Fibroblast of mammary gland (primary cell): ENCODE data around the gene DNAH12.

Source experiments
- DNase-seq: peaks from one replicate; pipeline ENCODE4 v3.0.0-alpha.2; 2010; ENCODE audit warnings: low read depth
- H3K4me3 ChIP-seq: 2 replicates; pipeline ENCODE4 v1.5.1; 2011; ENCODE audit warnings: low read depth, mild to moderate bottlenecking, low read length, moderate library complexity; ENCODE audit not compliant: control insufficient read depth
- TF ChIP-seq, protein P1 (sequence below): conservative IDR thresholded peaks from 2 replicates; pipeline ENCODE4 v1.5.1; 2011; ENCODE audit warnings: low read depth, low read length, inconsistent platforms; ENCODE audit not compliant: control insufficient read depth, insufficient read depth

The DNAH12 gene, protein sequence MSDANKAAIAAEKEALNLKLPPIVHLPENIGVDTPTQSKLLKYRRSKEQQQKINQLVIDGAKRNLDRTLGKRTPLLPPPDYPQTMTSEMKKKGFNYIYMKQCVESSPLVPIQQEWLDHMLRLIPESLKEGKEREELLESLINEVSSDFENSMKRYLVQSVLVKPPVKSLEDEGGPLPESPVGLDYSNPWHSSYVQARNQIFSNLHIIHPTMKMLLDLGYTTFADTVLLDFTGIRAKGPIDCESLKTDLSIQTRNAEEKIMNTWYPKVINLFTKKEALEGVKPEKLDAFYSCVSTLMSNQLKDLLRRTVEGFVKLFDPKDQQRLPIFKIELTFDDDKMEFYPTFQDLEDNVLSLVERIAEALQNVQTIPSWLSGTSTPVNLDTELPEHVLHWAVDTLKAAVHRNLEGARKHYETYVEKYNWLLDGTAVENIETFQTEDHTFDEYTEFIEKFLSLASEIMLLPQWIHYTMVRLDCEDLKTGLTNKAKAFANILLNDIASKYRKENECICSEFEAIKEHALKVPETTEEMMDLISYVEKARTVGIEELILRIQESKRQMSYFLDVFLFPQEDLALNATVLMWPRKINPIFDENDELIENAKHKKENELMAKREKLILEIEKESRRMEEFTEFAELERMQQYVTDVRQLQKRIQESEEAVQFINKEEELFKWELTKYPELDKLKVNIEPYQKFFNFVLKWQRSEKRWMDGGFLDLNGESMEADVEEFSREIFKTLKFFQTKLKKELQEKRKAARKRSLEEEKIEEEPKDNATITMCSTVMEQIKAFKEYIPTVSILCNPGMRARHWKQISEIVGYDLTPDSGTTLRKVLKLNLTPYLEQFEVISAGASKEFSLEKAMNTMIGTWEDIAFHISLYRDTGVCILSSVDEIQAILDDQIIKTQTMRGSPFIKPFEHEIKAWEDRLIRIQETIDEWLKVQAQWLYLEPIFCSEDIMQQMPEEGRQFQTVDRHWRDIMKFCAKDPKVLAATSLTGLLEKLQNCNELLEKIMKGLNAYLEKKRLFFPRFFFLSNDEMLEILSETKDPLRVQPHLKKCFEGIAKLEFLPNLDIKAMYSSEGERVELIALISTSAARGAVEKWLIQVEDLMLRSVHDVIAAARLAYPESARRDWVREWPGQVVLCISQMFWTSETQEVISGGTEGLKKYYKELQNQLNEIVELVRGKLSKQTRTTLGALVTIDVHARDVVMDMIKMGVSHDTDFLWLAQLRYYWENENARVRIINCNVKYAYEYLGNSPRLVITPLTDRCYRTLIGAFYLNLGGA (N-terminal part only)

DNA sequence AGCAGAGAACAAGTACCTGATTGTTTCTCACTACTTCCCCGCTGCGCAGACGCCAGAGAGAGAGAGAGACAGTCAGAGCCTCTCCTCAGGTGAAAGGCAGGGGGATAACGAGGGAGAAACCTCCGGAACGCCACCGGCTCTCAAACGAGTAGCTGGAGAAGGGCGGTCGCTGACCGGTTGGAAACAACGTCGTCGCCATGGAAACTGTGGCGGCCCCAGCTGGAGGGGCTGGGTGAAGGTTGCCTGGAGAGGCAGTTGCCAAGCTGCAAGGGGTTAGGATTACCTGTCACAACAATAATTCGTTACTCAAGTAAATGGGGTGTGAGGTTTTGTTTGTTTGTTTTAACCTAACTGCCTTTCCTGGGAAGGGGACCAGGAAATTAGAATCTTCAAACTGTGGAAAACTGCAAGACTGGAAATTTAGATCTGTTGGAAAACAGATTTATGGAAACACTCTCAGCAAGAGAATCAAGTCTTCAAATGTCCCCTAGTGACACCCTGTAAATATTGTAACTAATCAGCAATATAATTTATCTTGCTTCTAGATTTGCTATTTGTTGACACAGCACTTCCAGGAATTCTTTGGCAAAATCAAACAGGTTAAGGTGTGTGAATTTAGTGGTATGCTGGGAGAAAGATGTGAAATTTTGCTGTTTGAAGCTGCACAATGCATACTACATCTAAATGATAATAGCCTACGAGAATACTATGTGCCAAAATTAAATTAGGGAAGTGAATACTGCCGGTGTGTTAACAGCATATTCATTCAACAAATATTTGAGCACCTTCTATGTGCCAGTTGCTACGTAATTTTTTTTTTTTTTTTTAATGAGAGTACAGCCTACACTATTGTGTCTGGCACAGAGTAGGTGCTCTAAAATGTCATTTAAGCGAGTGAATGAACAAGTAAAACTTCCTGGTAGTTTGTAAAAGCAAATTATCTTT, at the start of gene DNAH12:
Gene DNAH12 (minus strand): TSS at position 164 of the 945 bp plus-strand sequence. CDS start 1,474 bp downstream, outside the sequence.
- peak; percentile 17 for DNase-seq
- peak within 1 kb of the TSS; percentile 24 for H3K4me3 ChIP-seq
- TF ChIP-seq, protein P1, sequence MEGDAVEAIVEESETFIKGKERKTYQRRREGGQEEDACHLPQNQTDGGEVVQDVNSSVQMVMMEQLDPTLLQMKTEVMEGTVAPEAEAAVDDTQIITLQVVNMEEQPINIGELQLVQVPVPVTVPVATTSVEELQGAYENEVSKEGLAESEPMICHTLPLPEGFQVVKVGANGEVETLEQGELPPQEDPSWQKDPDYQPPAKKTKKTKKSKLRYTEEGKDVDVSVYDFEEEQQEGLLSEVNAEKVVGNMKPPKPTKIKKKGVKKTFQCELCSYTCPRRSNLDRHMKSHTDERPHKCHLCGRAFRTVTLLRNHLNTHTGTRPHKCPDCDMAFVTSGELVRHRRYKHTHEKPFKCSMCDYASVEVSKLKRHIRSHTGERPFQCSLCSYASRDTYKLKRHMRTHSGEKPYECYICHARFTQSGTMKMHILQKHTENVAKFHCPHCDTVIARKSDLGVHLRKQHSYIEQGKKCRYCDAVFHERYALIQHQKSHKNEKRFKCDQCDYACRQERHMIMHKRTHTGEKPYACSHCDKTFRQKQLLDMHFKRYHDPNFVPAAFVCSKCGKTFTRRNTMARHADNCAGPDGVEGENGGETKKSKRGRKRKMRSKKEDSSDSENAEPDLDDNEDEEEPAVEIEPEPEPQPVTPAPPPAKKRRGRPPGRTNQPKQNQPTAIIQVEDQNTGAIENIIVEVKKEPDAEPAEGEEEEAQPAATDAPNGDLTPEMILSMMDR: no peak

DNA sequence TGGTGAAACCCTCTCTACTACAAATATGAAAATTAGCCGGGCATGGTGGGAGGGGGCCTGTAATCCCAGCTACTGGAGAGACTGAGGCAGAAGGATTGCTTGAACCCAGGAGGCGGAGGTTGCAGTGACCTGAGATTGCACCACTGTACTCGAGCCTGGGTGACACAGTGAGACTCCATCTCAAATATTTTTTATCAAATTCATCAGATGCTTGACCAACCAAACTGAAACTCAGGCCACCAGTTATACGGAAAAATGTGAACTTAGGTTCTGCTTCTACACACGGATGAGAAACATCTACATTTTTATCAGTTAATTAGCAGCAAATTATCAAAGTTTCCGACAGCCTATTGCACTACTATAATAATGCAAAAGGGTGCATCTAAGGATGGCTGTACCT, 48.2 kb upstream of the DNAH12 start:
- H3K4me3 ChIP-seq: no peak overlapping the region
- DNase-seq: no peak
- TF ChIP-seq, protein P1: no peak

DNA sequence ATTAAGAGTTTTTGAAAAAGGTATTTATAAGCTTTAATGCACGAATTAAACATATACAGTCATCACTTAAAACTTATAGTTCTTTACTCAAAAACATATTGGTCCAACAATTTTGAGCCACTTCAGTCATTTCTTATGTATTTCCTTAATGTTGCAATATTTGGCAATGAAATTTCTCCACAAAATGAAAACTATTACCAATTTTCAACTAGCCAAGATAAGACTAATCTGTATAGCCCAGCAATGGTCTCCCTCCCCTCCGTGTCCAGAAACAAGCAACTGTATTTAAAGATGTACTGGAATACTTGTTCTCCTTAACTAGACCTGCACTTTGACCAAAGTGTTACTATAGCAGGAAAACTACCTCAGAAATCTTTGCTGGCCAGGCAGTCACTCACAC, 43.8 kb upstream of the DNAH12 start:
- no peak for DNase-seq
- H3K4me3 ChIP-seq: no peak overlapping the region
- TF ChIP-seq, protein P1: no peak

DNA sequence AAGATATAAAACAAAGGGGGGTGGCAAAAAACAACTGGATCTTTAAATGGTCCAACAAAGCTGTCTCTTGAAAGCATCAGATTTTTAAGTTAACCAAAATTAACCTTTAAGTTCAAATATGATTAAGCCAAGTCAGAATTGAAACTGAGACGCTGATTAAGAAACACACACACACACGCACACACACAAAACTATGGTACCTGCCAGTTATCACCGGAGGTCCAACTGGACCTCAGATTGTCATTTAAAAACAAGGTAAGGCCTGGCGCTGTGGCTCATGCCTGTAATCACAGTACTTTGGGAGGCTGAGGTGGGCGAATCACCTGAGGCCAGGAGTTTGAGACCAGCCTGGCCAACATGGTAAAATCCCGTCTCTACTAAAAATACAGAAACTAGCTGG, 42.6 kb upstream of the DNAH12 start:
- no peak overlapping the region for H3K4me3 ChIP-seq
- no peak for DNase-seq
- TF ChIP-seq, protein P1: no peak

DNA sequence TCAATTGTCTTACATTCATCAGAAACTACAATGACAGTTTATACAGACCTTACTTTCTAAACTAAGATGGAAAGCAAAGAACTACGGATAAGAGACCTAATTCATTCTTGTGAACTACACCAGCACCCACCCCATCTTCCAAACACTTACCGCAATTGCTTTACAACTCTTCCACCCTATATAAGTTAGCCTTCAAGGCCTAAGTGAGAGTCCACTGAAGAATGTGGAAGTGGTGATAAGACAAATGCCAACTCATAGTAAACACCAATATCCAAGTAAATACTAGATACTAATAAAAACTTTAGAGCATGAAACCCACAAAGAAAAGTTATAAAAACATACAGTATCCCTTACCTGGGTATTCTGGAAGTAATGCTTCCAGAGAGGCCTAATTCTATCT, 39.4 kb upstream of the DNAH12 start:
- DNase-seq: no peak
- no peak overlapping the region for H3K4me3 ChIP-seq
- TF ChIP-seq, protein P1: no peak
